Loucy (cell line): ENCODE data around the gene STX8.

Experiments
- H2AFZ ChIP-seq: fragments of 200-600 bp; sonication (generic); 2 replicates; pipeline ENCODE4 v1.6.0; 2016; ENCODE audit warnings: antibody characterized with exemption, mild to moderate bottlenecking, low read length, moderate library complexity
- H3F3A ChIP-seq: fragments of 200-600 bp; 2 replicates; pipeline ENCODE4 v1.6.0; 2016; ENCODE audit warnings: antibody characterized with exemption, low read depth, mild to moderate bottlenecking
- H3K27me3 ChIP-seq: fragments of 200-600 bp; sonication (generic); 2 replicates; pipeline ENCODE4 v1.6.1; 2014; ENCODE audit warnings: low read length, mild to moderate bottlenecking; ENCODE audit not compliant: insufficient read depth, poor library complexity, severe bottlenecking
- H3K36me3 ChIP-seq: fragments of 200-600 bp; sonication (generic); 2 replicates; pipeline ENCODE4 v1.6.1; 2016; ENCODE audit warnings: low read length; ENCODE audit not compliant: insufficient read depth
- H3K4me1 ChIP-seq: fragments of 200-600 bp; sonication (generic); 2 replicates; pipeline ENCODE4 v1.5.1; 2014; ENCODE audit warnings: low read length, mild to moderate bottlenecking; ENCODE audit not compliant: insufficient read depth, poor library complexity, severe bottlenecking
- H3K4me2 ChIP-seq: fragments of 200-600 bp; sonication (generic); 2 replicates; pipeline ENCODE4 v1.6.0; 2014; ENCODE audit warnings: antibody characterized with exemption, low read length, low read depth, mild to moderate bottlenecking; ENCODE audit not compliant: poor library complexity, severe bottlenecking
- H3K4me3 ChIP-seq: fragments of 200-600 bp; sonication (generic); 2 replicates; pipeline ENCODE4 v1.5.1; 2014; ENCODE audit warnings: low read length, mild to moderate bottlenecking, mixed read lengths; ENCODE audit not compliant: poor library complexity, severe bottlenecking
- H3K79me2 ChIP-seq: fragments of 200-600 bp; sonication (generic); 2 replicates; pipeline ENCODE4 v1.6.1; 2014; ENCODE audit warnings: low read length; ENCODE audit not compliant: insufficient read depth
- H3K9ac ChIP-seq: fragments of 200-600 bp; sonication (generic); 2 replicates; pipeline ENCODE4 v1.6.0; 2014; ENCODE audit warnings: mild to moderate bottlenecking, low read depth, low read length, moderate library complexity; ENCODE audit not compliant: poor library complexity, severe bottlenecking
- H3K9me2 ChIP-seq: fragments of 200-600 bp; sonication (generic); replicated peaks from 2 replicates; pipeline ENCODE4 v1.6.1; 2016; ENCODE audit warnings: low read depth, low read length, mixed read lengths
- H3K9me3 ChIP-seq: fragments of 200-600 bp; sonication (generic); 2 replicates; pipeline ENCODE4 v1.6.1; 2014; ENCODE audit warnings: mild to moderate bottlenecking, antibody characterized with exemption, low read length, low read depth; ENCODE audit not compliant: insufficient read depth
- H4K20me1 ChIP-seq: fragments of 200-600 bp; sonication (generic); 2 replicates; pipeline ENCODE4 v1.6.0; 2014; ENCODE audit warnings: antibody characterized with exemption, low read length, mild to moderate bottlenecking; ENCODE audit not compliant: insufficient read depth, poor library complexity, severe bottlenecking
- EZH2phosphoT487 ChIP-seq: fragments of 200-600 bp; IDR thresholded peaks from 2 replicates; pipeline ENCODE4 v1.6.1; 2018; ENCODE audit warnings: antibody characterized with exemption, mild to moderate bottlenecking, moderate library complexity, borderline replicate concordance
- TF ChIP-seq, protein P1 (sequence below): fragments of 200-600 bp; sonication (generic); conservative IDR thresholded peaks from 2 replicates; pipeline ENCODE4 v1.5.1; 2014; ENCODE audit warnings: mild to moderate bottlenecking, antibody characterized with exemption, low read length

STX8 gene

DNA sequence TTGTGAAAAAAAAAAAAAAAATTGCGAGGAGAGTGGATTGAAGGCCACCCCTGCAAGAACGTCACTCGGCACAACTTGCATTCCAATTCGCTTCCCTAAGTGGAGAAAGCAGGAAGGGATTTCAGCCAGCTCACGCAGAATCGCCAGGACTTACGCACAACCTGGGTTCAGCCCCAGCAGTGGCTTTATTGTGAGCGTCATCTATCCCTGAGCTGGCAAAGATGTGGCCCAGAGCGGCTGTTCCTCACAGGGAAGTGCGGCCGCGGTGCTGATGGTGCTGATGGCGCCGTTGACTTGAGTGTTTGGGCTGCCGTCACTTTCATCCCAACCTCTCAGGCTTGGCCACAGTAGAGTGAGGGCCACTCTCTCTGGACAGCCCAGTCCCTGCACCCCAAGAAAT lies 356.7 kb downstream of the STX8 start:
- Histone ChIP-seq H3K9me2 (no peaks in the 10 kb centered on the region), H3K4me3 (no peak overlapping the region)

DNA sequence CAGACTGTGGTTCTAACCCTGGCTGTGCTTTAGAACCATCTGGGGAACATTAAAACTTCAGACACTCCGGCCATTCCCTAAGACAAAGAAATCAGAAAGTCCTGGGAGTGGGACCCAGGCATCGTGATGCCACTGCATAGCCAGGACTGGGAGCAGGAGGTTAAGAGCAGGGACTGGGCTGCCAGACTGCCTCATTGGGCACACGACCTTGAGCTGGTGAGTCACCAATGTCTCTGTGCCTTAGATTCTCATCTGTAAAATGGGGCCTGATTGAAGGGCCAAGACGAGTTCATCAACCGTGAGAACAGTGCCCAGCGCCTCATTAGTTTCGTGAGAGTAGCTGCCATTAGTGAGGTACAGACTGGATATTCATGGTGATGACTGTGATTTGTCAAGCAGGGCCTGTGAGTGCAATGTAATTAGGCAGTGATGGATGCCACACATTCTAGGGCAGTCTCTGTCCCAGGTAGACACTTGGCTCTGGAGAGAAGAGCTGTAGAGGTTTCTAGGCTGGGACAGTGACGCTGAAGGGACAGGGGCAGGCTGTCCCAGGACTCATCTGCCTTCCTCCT lies 357.5 kb downstream of the STX8 start:
- Histone ChIP-seq H3F3A (no peaks in the 10 kb centered on the region), H3K27me3 (no peaks in the 10 kb centered on the region), H3K4me2 (no peak overlapping the region), H3K9ac (no peak overlapping the region), H3K4me3 (no peak overlapping the region), H3K4me1 (no peaks in the 10 kb centered on the region), H4K20me1 (no peaks in the 10 kb centered on the region), H3K9me2 (no peaks in the 10 kb centered on the region), H3K9me3 (peaks cover 13% of the 10 kb centered on the region; the same call in 1 of the 2 replicates), H3K79me2 (no peaks in the 10 kb centered on the region), H2AFZ (no peak overlapping the region), H3K36me3 (no peaks in the 10 kb centered on the region)
- TF ChIP-seq, protein P1, sequence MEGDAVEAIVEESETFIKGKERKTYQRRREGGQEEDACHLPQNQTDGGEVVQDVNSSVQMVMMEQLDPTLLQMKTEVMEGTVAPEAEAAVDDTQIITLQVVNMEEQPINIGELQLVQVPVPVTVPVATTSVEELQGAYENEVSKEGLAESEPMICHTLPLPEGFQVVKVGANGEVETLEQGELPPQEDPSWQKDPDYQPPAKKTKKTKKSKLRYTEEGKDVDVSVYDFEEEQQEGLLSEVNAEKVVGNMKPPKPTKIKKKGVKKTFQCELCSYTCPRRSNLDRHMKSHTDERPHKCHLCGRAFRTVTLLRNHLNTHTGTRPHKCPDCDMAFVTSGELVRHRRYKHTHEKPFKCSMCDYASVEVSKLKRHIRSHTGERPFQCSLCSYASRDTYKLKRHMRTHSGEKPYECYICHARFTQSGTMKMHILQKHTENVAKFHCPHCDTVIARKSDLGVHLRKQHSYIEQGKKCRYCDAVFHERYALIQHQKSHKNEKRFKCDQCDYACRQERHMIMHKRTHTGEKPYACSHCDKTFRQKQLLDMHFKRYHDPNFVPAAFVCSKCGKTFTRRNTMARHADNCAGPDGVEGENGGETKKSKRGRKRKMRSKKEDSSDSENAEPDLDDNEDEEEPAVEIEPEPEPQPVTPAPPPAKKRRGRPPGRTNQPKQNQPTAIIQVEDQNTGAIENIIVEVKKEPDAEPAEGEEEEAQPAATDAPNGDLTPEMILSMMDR: no peak
- no peak for TF ChIP-seq EZH2phosphoT487

More for the DNA sequence above, 356.7 kb downstream of the STX8 start:
- Histone ChIP-seq H3K79me2 (no peaks in the 10 kb centered on the region), H3K9ac (no peak overlapping the region), H4K20me1 (no peaks in the 10 kb centered on the region), H3K27me3 (no peaks in the 10 kb centered on the region), H3K9me3 (peaks cover 13% of the 10 kb centered on the region; the same call in 1 of the 2 replicates), H3K4me1 (no peaks in the 10 kb centered on the region), H3K36me3 (no peaks in the 10 kb centered on the region), H3K4me2 (no peak overlapping the region), H2AFZ (no peak overlapping the region), H3F3A (no peaks in the 10 kb centered on the region)
- no peak for TF ChIP-seq EZH2phosphoT487
- TF ChIP-seq, protein P1: no peak

DNA sequence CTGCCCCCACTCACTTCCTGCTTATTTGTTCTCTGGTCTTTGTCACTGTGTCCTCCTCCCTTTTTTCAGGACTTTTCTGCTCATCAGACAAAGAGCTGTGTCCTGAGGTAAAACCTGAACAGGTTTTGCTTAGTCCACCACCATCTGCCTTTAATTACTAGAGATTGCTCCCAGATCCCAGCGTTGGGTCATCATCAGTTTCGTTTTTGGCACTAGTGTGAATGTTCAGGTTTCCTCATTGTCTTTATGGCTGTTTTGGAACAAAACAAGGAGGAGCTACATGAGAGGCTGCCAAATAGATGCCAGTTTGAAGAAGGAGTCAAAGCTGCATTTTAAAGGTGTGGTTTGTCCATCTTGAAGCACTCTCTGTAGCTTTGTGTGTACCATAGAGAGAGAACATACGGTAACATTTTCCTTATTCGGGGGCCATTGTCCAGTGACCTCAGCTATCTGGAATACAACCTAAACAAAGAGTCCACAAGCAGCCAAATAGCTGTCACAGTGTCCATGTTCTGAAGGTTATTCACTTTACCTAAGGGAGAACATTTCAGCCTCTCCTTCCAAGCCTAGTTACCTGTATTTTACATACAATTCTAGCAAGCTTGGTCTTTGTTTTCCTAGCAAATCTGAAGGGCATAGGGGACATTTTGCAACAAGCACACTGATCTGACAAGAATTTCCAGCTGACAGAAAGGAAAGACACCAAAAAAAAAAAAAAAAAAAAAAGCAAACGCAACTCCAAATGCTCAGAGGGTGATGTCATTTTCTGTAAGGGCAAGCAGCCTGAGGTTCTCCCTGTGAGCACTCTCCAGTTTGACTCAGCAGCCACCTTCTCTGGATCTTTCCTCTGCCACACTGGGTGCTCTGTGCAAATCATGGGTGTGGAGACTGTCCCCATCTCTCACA lies 358.2 kb downstream of the STX8 start:
- Histone ChIP-seq H2AFZ (no peak overlapping the region), H3K4me1 (no peaks in the 10 kb centered on the region), H3K4me3 (no peak overlapping the region)

More for the DNA sequence above, 358.2 kb downstream of the STX8 start:
- H3F3A ChIP-seq: no peaks in the 10 kb centered on the region
- no peaks in the 10 kb centered on the region for H3K79me2 ChIP-seq
- H4K20me1 ChIP-seq: no peaks in the 10 kb centered on the region
- no peak overlapping the region for H3K9ac ChIP-seq
- H3K4me2 ChIP-seq: no peak overlapping the region
- H3K36me3 ChIP-seq: no peaks in the 10 kb centered on the region
- H3K9me3 ChIP-seq: peaks cover 13% of the 10 kb centered on the region; the same call in 1 of the 2 replicates
- TF ChIP-seq, protein P1: no peak
- no peak for TF ChIP-seq EZH2phosphoT487
- no peaks in the 10 kb centered on the region for H3K9me2 ChIP-seq
- no peaks in the 10 kb centered on the region for H3K27me3 ChIP-seq
